K562 (cell line): ENCODE measurements around the gene ASS1. TPM values are rescaled to one million over a fixed set of nuclear protein-coding genes. Genes with fewer than 3 reads are reported as not detected.

Source experiments
- ATF3 ChIP-seq, 2 experiments: fragments of 450-650 bp in 1 of 2; sonication (generic) in 1 of 2; formaldehyde crosslinking in 1 of 2; IDR thresholded peaks in 1 of 2; conservative IDR thresholded peaks in 1 of 2; 2 replicates each; pipeline versions ENCODE4 v1.6.1 to v1.8.1; 2016 to 2023; ENCODE audit warnings: mild to moderate bottlenecking in 2 of 2, moderate library complexity in 2 of 2, inconsistent platforms in 1 of 2, missing genetic modification reagents in 1 of 2
- ATF7 ChIP-seq: fragments of 450-650 bp; IDR thresholded peaks from 2 replicates; pipeline ENCODE4 v1.7.1; 2014; ENCODE audit warnings: mild to moderate bottlenecking, moderate library complexity
- C11orf30 ChIP-seq: fragments of 450-650 bp; IDR thresholded peaks from 2 replicates; pipeline ENCODE4 v1.6.1; 2016; ENCODE audit warnings: low read depth, mild to moderate bottlenecking
- CEBPG ChIP-seq, 3 experiments: fragments of 200-800 bp in 1 of 3; sonication (Bioruptor generic) in 1 of 3; sonication (generic) in 1 of 3; formaldehyde crosslinking in 1 of 3; IDR thresholded peaks in 2 of 3; conservative IDR thresholded peaks in 1 of 3; 2 replicates each; pipeline versions ENCODE4 v1.6.1 to v1.8.0; 2016 to 2022; ENCODE audit warnings: missing compliant biosample characterization in 2 of 3, missing genetic modification characterization in 2 of 3, mild to moderate bottlenecking in 1 of 3, missing genetic modification reagents in 1 of 3
- ETV1 ChIP-seq: fragments of 450-650 bp; conservative IDR thresholded peaks from 2 replicates; pipeline ENCODE4 v1.6.1; 2016; ENCODE audit warnings: missing genetic modification characterization, control low read depth, low read depth, missing compliant biosample characterization
- SAFB ChIP-seq: fragments of 200-400 bp; formaldehyde crosslinking; IDR thresholded peaks from 2 replicates; pipeline ENCODE4 v1.6.1; 2017; ENCODE audit warnings: low read depth, low read length, borderline replicate concordance
- SMC3 ChIP-seq: conservative IDR thresholded peaks from 2 replicates; pipeline ENCODE4 v1.6.1; 2011; ENCODE audit warnings: low read depth, low read length, improper control_type of control experiment; ENCODE audit not compliant: insufficient read depth
- SNRNP70 ChIP-seq: fragments of 200-400 bp; formaldehyde crosslinking; optimal IDR thresholded peaks from 2 replicates; pipeline ENCODE3; 2017; ENCODE audit warnings: low read depth, low read length
- SRSF7 ChIP-seq: fragments of 200-400 bp; formaldehyde crosslinking; optimal IDR thresholded peaks from 2 replicates; pipeline ENCODE3; 2017; ENCODE audit warnings: mild to moderate bottlenecking, low read depth, low read length
- SRSF9 ChIP-seq: fragments of 200-400 bp; formaldehyde crosslinking; IDR thresholded peaks from 2 replicates; pipeline ENCODE4 v1.6.1; 2017; ENCODE audit warnings: low read depth, low read length, borderline replicate concordance
- TFAM ChIP-seq: fragments of 250-450 bp; sonication (Bioruptor Pico); conservative IDR thresholded peaks from 2 replicates; pipeline ENCODE4 v1.5.0; 2021; ENCODE audit warnings: mild to moderate bottlenecking, moderate library complexity
- TGIF2 ChIP-seq: sonication (generic); formaldehyde crosslinking; IDR thresholded peaks from 2 replicates; pipeline ENCODE4 v1.8.1; 2022; ENCODE audit warnings: mild to moderate bottlenecking, missing genetic modification reagents, moderate library complexity
- polyA plus RNA-seq, 8 experiments: library from polyadenylated mRNA; depleted of rRNA in 4 of 8; stranded (reverse) in 5 of 8; unstranded in 3 of 8; fragments of >200 nt; fragmentation: Nextera tagmentation in 2 of 8; fragmentation: Illumina TruSeq in 1 of 8; extraction: Ambion mirVana in 2 of 8; extraction: Trizol in 1 of 8; gene quantifications; 2 replicates each; pipeline versions ENCODE4 v1.2.1 to v1.2.3, GENCODE V29; 2011 to 2014; ENCODE audit warnings: inconsistent platforms in 1 of 8, missing spikeins in 1 of 8
- total RNA-seq, 7 experiments: library from RNA; depleted of rRNA in 6 of 7; stranded (reverse); fragments of >200 nt in 6 of 7; fragmentation: Illumina TruSeq in 2 of 7; extraction: Trizol in 2 of 7; gene quantifications; 2 replicates each; pipeline versions ENCODE4 v1.2.1 to v1.2.3, GENCODE V29; 2011 to 2021; ENCODE audit warnings: low replicate concordance in 1 of 7

The ASS1 gene
- total and polyA plus RNA-seq, 9 of the 15 experiments (the other 6 are each of a cell fraction or from before 2014, with no cell fraction given), result 1.5 to 5.7 (median 3.7) TPM

GRCh38 chr9:130448771-130449603 is 4.2 kb downstream of the ASS1 start (continued):
- no peak for TF ChIP-seq SAFB
- TF ChIP-seq SMC3, result no peak
- TF ChIP-seq C11orf30, result no peak
- TF ChIP-seq SRSF7, result no peak
- no peak for TF ChIP-seq SNRNP70
- peak; percentile 44 for TF ChIP-seq CEBPG (CRISPR knock-in tag; IDR thresholded peaks at IDR 0.05)
- TF ChIP-seq CEBPG (tag; conservative IDR thresholded peaks at IDR 0.05 in 1 of 2, IDR thresholded peaks at IDR 0.05 in 1 of 2), result 0 out of 4 replicates have a peak, but pooled peaks of 1 of the 2 experiments have one; percentile 31
- no peak for TF ChIP-seq TGIF2 (CRISPR knock-in tag)
- no peak for TF ChIP-seq ATF7
- no peak for TF ChIP-seq TFAM (CRISPR knock-in tag)
- TF ChIP-seq ETV1 (tag), result no peak
- TF ChIP-seq SRSF9, result no peak
- TF ChIP-seq ATF3 (IDR thresholded peaks at IDR 0.05), result peak; percentile 59; the same call in 1 of the 2 replicates
- TF ChIP-seq ATF3 (CRISPR knock-in tag; conservative IDR thresholded peaks at IDR 0.05), result no peak
- TF ChIP-seq, all 486 proteins: peak for 3
